Adrenal gland (tissue), 5 donors: ENCODE results near the gene CA5B.

Experiments used
- CTCF ChIP-seq, 6 experiments: fragments of 450-650 bp in 4 of 6; fragments of 200-600 bp in 2 of 6; sonication (generic) in 1 of 6; IDR thresholded peaks; 1 replicate in 5 of 6; 2 replicates in 1 of 6; pipeline versions ENCODE4 v1.5.1 to v1.8.0; 2016 to 2021; ENCODE audit warnings: antibody characterized with exemption in 6 of 6, mild to moderate bottlenecking in 2 of 6, moderate library complexity in 1 of 6
- POLR2A ChIP-seq, 2 donors: fragments of 450-650 bp; IDR thresholded peaks; one replicate each; pipeline ENCODE4 v1.6.1; 2017; ENCODE audit warnings: antibody characterized with exemption in 2 of 2, mild to moderate bottlenecking in 2 of 2, moderate library complexity in 1 of 2
- donor health status: DM: no; HTN: no; CAD: no.

GRCh38 chrX:15790769-15791290, 52.8 kb downstream of the CA5B start:
- no peak for TF ChIP-seq CTCF (IDR thresholded peaks at IDR 0.05)
- no peak for TF ChIP-seq POLR2A (IDR thresholded peaks at IDR 0.05)
